ENCODE results near the gene MAGI2.
A peak's percentile ranks its signal among the peaks of the same experiment; 100 is the strongest.

The MAGI2 gene

DNA sequence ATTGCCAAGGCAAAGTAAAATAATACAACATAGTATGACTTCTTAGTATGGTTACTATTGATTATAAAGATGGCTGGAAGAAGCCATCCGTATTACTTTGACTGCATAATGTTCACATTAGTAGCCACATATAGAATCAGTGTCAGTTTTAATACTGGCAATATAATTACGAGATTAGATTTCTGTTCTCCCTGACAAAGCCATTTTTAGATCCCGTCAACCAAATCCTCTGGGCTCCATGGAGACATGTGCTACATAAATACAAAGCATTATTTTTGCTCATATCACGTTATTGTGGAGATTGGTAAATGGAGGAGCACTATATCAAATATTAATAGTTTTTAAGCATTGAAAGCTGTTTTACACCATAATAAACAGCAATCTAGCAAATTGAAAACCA lies 124.0 kb downstream of the MAGI2 start:
- ChIA-PET CTCF (no interaction called here), POLR2A (no interaction called here)
- DNase-seq (ENCODE audit: low read depth, low spot score) = no peak
- no peak overlapping the region for H3K4me3 ChIP-seq (ENCODE audit: low read depth, low read length)
- TF ChIP-seq, protein P1, sequence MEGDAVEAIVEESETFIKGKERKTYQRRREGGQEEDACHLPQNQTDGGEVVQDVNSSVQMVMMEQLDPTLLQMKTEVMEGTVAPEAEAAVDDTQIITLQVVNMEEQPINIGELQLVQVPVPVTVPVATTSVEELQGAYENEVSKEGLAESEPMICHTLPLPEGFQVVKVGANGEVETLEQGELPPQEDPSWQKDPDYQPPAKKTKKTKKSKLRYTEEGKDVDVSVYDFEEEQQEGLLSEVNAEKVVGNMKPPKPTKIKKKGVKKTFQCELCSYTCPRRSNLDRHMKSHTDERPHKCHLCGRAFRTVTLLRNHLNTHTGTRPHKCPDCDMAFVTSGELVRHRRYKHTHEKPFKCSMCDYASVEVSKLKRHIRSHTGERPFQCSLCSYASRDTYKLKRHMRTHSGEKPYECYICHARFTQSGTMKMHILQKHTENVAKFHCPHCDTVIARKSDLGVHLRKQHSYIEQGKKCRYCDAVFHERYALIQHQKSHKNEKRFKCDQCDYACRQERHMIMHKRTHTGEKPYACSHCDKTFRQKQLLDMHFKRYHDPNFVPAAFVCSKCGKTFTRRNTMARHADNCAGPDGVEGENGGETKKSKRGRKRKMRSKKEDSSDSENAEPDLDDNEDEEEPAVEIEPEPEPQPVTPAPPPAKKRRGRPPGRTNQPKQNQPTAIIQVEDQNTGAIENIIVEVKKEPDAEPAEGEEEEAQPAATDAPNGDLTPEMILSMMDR (IDR thresholded peaks at IDR 0.05; ENCODE audit: insufficient read depth, low read length, missing control alignments) = no peak

- POLR2A ChIA-PET = no interaction called here
- no peak overlapping the region for H3K4me3 ChIP-seq (ENCODE audit: low read depth, low read length)
- DNase-seq (ENCODE audit: low read depth, low spot score) = no peak
- TF ChIP-seq, protein P1 (IDR thresholded peaks at IDR 0.05; ENCODE audit: insufficient read depth, low read length, missing control alignments) = no peak
- CTCF ChIA-PET = no interaction called here
Measured at GRCh38 chr7:79320741-79321473, 132.6 kb downstream of the MAGI2 start.

DNA sequence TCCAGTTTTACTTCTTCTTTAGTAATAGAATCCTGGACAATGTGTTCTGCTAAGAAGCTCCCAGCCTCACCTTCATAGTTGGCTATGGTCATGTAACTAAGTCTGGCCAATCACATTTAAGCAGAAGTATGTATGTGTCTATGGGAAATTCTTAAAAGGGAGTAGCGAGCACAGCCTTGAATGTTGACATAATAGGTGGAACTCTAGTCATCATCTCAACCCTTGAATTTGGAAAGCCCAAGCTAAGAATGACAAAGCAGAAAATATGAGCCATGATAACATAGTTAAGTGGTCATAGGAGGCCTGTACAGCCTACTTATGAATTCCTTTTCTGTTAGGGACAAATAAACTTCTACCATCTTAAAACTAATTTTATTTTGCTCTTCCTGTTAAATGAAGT lies 134.1 kb downstream of the MAGI2 start:
- ChIA-PET CTCF (no interaction called here), POLR2A (no interaction called here)
- TF ChIP-seq, protein P1 (IDR thresholded peaks at IDR 0.05; ENCODE audit: insufficient read depth, low read length, missing control alignments) = no peak
- H3K4me3 ChIP-seq (ENCODE audit: low read depth, low read length) = no peak overlapping the region
- DNase-seq (ENCODE audit: low read depth, low spot score) = no peak

GRCh38 chr7:79317728-79318127 lies 135.7 kb downstream of the MAGI2 start:
- no peak overlapping the region for H3K4me3 ChIP-seq (ENCODE audit: low read depth, low read length)
- ChIA-PET CTCF (no interaction called here), POLR2A (no interaction called here)
- TF ChIP-seq, protein P1 (IDR thresholded peaks at IDR 0.05; ENCODE audit: insufficient read depth, low read length, missing control alignments) = no peak
- peak; percentile 66 for DNase-seq (ENCODE audit: low read depth, low spot score)

DNA sequence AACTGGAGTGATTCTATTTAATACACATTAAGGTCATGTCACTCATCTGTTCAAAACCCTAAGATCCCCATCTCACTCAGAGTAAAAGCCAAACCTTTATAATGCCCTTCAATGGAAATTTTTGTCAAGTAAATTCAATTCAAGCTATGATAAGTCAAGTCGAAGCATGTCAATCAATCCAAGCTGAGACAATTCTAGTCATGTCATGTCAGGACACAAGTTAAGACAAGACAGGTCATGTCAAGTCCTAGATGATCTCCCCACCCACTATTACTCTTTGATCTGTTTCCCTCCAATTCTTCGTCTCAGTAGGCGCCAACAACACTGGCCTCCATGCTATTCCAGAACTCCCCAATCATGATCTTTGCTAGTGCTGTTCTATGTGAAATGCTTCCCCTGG lies 141.4 kb downstream of the MAGI2 start:
- TF ChIP-seq, protein P1 (IDR thresholded peaks at IDR 0.05; ENCODE audit: insufficient read depth, low read length, missing control alignments) = no peak
- no peak overlapping the region for H3K4me3 ChIP-seq (ENCODE audit: low read depth, low read length)
- no peak for DNase-seq (ENCODE audit: low read depth, low spot score)
- ChIA-PET CTCF (interaction anchor here (1.1 to 1.7 kb wide), 2 partner anchors 9 to 14 kb away, joined by 3 to 8 read pairs; no protein-coding TSS in a partner anchor), POLR2A (no interaction called here)

DNA sequence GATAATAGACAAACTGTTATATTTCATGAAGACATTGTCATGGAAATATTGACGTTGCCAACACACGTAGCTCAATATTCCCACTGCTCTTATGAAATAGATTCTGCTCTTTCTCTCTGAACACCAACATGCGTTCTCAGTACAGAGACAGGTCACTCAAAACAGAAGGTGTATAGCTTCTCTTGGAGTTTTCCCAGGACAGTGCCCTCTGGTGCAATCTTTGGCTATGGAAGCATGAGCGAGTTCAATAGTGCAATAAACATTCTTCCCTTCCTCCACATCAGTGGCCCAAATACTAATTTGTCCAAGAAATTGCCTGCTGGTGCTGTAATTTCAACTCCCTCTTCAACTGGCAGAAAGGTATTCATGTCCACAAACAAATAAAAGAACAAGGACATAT lies 145.3 kb downstream of the MAGI2 start:
- no peak for DNase-seq (ENCODE audit: low read depth, low spot score)
- H3K4me3 ChIP-seq (ENCODE audit: low read depth, low read length) = no peak overlapping the region
- POLR2A ChIA-PET = no interaction called here
- CTCF ChIA-PET = interaction anchor here (1.2 to 2.7 kb wide), 2 partner anchors 10 to 36 kb away, joined by 4 to 20 read pairs; no protein-coding TSS in a partner anchor
- TF ChIP-seq, protein P1 (IDR thresholded peaks at IDR 0.05; ENCODE audit: insufficient read depth, low read length, missing control alignments) = no peak
